GM19372 (cell line): ENCODE results near the gene SLA2.
"Not testable (repeated sequence)": the region's sequence is repeated elsewhere in the genome, so short reads cannot be mapped to it uniquely, and the experiment has no call there.

ENCODE experiments used
- ATAC-seq: cut with Tn5 transposase; IDR thresholded peaks from one replicate; pipeline ENCODE4 v1.9.1; 2021; ENCODE audit warnings: mild to moderate bottlenecking, low read depth, moderate library complexity; ENCODE audit not compliant: unreplicated experiment

The SLA2 gene

GRCh38 chr20:36647196-36648121, 1.5 kb upstream of the SLA2 start:
- ATAC-seq = no peak

DNA sequence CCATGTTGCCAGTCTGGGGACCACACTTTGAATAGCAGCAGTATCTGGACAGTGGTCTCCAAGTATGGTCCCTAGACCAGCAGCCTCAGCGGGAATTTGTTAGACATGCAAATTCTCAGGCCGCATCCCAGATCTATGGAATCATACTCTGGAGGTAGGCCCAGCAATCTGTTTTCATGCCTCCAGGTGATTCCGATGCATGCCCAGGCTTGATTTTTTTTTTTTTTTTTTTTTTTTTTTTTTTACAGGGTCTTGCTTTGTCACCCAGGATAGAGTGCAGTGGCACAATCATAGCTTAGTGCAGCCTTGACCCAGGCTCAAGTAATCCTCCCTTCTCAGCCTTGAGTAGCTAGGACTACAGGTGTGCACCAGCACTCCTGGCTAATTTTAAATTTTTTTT, 682 bp upstream of the SLA2 start:
- no peak for ATAC-seq

GRCh38 chr20:36645353-36645752, 643 bp downstream of the SLA2 start:
- no peak for ATAC-seq

- ATAC-seq = no peak
These were observed 1.3 kb downstream of the SLA2 start for GRCh38 chr20:36644706-36645095.

DNA sequence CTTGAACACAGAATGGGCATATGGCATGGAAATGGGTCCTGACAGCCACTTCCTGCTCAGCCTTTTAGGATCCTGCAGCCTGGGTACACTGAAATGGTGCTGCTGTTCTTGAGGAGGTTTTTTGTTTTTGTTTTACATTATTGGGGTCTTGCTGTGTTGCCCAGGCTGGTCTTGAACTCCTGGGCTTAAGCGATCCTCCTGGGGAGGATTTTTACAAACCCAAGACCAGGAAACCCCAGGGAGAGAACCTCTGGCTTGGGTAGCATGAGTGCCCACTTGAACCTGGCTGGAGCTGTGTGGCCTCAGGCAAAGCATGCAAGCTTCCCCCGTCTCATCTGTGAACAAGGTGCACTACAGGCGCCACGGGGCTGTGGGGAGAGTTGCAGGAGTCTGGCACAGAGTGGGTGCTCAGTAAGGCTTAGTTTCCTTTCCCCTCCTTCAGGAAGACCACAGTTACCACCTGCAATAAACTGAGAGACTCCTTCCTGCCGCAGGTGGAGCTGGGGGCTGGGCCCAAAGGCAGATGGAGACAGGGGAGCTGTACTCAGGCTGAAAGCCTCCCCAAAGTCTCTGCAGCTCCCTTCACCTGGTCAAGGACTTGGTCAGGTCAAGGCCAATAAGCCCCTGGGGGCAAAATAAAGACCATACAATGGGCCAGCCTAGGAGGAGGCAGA, 1.8 kb downstream of the SLA2 start:
- ATAC-seq = no peak

- ATAC-seq = no peak
These were observed 3.9 kb downstream of the SLA2 start for GRCh38 chr20:36642136-36642535.

GRCh38 chr20:36641506-36641843, 4.5 kb downstream of the SLA2 start:
- no peak for ATAC-seq

DNA sequence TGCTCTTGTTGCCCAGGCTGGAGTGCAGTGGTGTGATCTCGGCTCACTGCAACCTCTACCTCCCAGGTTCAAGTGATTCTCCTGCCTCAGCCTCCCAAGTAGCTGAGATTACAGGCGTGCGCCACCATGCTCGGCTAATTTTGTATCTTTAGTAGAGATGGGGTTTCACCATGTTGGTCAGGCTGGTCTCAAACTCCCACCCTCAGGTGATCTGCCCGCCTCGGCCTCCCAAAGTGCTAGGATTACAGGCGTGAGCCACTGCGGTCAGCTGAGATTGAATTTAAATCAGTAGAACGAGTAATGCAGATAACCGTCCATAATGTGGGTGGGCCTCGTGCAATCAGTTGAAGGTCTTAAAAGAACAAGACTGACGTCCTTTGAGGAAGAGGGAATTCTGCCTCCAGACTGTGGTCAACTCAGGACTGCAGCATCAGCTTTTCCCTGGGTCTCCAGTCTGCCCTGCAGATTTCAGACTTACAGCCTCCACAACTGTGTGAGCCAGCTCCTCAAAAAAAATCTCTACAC, 7.1 kb downstream of the SLA2 start:
- not testable (repeated sequence) for ATAC-seq

- ATAC-seq = no peak
These were observed 11.7 kb downstream of the SLA2 start for GRCh38 chr20:36634342-36634741.

DNA sequence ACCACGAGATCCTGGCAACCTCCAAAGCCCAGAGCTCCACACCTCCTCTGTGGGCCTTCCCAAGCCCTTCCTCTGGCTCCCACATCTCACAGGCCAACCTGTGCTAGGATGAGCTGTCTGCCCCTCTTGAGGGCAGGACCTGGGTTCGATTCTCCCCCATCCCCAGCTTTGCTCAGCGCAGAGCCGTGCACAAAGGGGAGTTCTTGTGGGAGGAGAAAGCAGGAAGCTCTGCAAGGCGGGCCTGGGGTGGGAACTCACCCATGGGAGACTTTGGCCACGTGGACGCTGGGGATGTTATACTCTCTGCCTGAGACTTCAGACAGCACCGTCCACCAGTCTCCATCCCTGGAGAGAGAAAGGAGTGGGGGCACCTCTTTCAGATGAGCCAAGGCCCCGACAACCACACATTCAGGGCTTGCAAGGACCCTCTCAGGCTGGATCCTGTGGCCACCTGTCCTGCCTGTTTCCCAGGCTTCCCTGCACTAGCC, 12.7 kb downstream of the SLA2 start:
- no peak for ATAC-seq

- ATAC-seq = no peak
These were observed 13.3 kb downstream of the SLA2 start for GRCh38 chr20:36632487-36633284.

DNA sequence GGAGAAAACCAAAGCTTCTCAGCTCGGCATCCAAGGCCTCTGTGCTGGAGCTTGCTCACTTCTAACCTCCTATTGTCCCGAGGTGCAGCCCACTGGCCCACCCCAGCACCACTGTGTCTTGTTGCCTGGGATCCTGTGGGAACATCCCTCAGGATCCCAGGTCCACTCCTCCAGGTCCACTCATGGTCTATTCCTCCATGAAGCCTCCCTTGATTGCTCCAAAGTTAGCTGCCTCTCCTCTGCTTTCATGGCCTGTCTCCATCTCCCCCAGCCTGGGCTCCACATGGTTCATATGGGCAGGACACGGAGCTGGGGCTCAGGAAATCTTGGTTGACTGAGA, 13.9 kb downstream of the SLA2 start:
- no peak for ATAC-seq

- no peak for ATAC-seq
These were observed 14.3 kb downstream of the SLA2 start for GRCh38 chr20:36631646-36632045.

- no peak for ATAC-seq
These were observed 16.0 kb downstream of the SLA2 start for GRCh38 chr20:36629719-36630681.

GRCh38 chr20:36628076-36628475, 17.9 kb downstream of the SLA2 start:
- no peak for ATAC-seq

DNA sequence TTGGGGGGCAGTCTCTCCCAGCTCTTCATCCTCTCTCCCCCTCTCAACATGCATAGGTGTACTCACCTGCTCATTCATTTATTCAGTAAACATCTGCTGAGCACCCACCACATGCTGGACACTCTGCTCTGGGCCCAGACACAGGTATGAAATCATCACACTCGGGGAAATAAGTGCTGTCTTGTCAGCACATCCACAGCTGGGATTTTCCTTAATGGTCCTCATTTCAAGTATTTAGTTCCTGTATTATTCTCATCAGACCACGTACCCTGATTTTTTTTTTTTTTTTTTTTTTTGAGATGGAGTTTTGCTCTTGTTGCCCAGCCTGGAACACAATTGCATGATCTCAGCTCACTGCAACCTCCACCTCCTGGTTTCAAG, 21.1 kb downstream of the SLA2 start:
- ATAC-seq = no peak

DNA sequence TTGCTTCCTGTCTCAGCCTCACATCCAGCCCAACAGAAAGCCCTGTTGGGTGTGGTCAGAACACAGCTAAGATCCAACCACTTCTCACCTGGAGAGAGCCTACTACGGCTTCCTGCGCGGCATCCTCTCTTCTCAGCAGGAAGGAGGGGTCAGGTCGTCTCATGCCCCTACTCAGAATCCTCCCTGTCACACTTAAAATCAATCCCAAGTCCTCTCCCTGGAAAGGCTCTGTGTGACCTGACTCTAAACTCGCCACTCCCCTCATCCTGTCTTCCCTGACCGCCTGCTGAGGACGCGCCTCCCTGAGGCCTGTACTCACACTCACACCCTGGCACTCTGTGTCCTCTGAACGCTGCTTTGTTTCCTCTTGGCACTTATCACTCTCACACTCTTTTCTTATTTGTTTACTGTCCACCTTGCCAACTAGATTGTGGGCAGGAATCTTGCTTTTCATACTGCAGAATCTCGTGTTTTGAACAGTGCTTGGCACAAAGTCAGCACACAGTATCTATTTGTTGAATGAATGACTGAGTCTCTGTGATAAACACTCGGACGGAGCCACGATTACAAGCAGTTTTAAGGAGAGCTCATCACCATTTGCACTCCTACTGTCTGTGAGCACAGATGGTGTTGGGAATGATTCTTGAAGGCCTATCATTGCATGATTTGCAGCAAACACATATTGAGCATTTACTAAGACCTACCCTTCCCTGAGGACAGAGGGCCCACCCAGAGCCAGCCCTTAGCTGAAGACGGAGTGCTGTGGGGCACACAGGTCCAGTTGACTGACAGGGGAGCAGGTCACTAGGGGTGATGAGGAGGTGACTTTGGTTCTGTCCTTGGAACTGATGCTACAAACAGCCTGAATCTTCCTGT, 21.7 kb downstream of the SLA2 start:
- no peak for ATAC-seq

GRCh38 chr20:36623444-36623843, 22.6 kb downstream of the SLA2 start:
- ATAC-seq = no peak

DNA sequence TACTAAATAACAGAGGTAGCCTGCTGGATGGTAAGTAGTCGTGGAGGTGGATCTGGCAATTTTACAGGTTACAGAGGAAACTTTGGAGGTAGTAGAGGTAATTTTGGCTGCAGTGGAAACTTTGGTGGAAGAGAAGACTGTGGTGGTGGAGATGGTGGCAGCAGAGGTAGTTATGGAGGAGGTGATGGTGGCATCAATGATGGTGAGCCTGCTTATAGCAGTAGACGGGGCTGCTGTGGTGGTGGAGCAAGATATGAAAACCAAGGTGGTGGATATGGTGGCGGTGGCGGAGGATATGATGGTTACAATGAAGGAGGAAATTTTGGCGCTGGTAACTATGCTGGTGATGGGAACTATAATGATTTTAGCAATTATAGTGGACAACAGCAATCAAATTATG, 25.1 kb downstream of the SLA2 start:
- ATAC-seq = no peak
